ENCODE results near the gene SLC46A3. TPM values are rescaled to one million over a fixed set of nuclear protein-coding genes. Genes with fewer than 3 reads are reported as not detected.

SLC46A3 gene
- total RNA-seq, 1 experiment from 2014 or later = 7.1 TPM

DNA sequence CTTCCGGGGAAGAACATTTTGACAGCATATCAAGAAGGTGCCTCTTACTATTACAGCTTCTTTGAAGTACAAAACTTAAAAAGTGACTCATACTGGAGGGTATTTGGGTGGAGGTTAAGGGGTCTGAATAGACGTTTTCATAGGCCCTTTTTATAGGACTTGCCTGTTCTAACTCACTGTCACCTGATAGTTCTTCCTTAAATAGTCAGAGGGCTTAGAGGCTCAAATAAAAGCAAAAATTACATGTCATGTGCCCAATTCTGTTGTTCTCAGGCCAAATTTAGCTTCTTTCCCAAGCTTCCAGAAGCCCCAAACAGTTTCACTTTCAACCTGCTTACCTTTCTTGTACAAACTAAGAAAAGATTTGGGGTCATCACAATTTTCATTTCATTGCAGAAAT, 16.1 kb upstream of the SLC46A3 start:
- DNase-seq (ENCODE audit: low read depth) = no peak

DNA sequence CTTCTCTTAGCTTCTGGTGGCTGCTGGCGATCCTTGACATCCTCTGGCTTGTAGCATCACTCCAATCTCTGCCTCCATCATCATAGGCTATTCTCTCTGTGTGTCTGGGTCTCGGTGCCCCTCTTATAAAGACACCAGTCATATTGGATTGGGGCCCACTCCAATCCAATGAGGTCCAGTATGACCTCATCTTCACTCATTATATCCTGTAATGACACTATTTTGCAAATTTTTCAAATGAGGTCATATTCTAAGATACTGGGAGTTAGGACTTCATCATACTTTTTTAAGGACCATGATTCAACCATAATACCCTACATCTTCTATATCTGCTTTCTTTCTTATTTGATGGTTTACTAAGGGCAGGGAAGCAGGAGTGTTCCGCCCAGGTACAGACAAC, 12.0 kb upstream of the SLC46A3 start:
- DNase-seq (ENCODE audit: low read depth) = no peak

DNA sequence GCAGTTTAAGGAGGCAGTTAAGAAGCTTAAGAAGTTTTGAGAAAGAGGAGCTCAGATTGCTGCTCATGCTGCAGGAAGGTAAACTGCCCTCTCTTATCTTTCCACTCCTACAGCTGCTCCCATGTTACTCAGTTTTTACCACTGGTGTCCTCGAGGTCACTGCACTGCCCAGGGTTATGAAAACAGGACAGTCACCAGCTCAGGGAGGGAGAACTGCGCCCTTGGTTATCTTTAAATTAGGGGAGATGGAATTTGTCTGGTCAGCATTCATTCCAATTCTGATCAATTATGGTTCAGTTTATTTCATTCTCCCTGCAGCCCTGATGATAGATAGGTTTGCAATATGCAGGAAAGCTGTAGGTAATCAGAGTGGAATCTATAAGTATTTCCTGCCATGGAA, 10.8 kb upstream of the SLC46A3 start:
- no peak for DNase-seq (ENCODE audit: low read depth)

DNA sequence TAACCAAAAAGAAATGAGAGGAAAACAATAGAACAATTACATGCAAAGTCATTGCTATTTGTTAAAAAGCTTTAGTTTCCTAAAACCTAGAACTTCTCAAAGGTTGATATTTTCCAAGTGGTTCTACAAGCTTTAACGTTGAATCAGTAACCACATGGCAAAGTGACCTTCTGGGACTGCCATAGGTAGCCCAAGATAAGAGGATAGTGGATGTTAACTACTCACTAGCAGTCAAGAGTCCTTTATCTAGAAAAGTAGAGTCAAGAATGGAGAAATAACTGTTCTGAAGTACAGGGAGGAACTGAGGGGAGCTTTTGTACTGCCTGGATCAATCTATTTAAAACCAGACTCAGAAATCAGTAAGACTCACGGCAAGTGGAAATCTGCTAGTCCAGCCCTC, 9.9 kb upstream of the SLC46A3 start:
- DNase-seq (ENCODE audit: low read depth) = no peak

DNA sequence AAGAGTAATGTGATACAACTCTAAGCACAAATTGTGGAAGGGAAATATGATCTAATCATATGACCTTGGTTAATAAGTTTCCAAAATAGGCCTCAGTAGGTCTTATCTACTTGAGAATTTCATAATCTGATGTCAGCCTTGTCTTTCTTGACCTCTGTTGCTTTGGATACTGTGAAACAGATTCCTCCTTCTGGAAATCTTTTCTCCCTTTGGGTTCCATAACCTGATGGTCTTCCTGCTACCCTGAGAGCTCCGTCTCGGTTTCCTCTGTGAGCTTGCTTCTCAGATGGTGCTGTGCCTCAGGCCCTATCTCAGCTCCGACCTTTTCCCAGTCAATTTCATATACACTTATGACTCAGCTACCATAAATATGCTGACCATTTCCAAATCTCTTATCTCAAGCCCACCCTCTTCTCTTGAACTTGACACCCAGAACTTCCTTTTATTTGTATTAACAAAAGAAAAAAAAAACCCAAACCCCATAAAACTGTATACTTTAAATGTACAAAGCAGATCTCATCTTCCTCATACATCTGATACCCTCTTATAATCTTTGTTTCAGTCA, 6.4 kb upstream of the SLC46A3 start:
- DNase-seq (ENCODE audit: low read depth) = no peak

DNA sequence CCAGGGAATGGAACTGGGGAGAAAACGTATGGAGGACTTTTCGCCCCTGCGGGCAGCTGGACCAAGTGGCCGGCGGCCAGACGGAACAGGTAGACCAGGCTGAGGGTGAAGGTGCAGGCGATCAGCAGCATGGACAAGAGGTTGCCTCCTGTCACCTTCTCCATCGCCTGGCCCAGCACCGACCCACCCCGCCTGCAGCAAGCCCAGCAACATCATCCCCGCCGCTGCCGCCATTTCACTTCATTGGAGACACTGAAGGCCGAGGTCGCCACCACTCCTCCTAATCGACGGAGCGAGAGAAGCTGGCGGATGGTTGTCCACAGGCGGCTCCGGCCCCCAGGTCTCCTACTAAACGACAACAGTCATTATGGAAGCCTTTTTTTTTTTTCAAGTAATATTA, 5.0 kb upstream of the SLC46A3 start:
- DNase-seq (ENCODE audit: low read depth) = no peak

DNA sequence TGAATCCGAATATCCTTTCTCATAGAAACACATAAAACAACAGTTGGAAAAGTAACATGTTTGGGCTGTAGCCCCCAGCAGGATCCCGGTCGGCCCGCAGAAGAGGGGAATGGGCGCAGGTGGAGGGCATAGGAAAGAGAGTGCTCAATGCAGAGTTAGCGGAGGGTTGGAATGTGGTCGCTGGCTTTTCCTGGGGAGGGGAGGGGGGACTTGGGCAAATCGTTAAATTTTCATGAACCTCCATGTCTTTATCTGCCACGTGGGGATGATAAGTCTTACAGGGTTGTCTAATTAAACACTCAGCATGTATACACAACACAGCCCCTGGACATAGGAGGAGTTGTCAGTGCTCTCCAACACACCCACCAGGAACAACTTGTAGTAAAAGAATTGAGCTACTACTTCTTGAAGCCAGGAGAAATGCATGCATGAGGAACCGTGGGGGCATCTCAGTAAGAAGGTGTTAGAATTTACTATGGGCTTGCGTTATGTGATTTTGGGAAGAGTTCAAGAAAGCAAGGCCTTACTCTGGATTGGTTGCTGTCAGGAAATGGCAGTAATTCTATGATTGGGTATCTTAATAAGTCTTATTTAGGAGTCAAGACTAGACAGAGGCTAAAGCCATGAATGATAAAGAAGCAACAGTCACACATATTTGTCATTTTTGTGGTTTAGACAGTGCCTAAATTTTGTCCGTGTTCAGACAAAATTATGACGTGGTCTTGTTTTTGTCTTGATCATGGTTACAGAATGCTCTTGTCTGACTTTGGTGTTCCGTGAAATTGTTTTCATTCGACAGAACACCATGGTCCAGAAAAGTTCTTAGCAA, 671 bp upstream of the SLC46A3 start:
- DNase-seq (ENCODE audit: low read depth) = peak; percentile 36

DNA sequence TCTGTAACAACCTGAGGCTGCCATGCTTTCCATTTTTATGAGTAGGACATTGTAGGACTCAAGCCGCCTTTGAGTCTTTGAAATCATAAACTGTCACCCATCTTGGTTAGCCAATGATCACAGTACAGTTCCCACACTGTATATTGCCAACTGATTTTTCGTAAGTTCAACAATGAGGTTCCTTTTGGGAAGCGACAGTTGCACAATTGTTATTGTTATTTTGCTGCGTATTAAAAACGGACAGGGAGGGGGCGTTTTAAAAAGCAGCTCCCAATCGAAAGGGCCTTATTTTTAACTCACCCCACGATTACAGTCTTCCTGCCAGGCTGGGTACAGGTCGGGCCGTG, 601 bp downstream of the SLC46A3 start:
- DNase-seq (ENCODE audit: low read depth) = no peak

DNA sequence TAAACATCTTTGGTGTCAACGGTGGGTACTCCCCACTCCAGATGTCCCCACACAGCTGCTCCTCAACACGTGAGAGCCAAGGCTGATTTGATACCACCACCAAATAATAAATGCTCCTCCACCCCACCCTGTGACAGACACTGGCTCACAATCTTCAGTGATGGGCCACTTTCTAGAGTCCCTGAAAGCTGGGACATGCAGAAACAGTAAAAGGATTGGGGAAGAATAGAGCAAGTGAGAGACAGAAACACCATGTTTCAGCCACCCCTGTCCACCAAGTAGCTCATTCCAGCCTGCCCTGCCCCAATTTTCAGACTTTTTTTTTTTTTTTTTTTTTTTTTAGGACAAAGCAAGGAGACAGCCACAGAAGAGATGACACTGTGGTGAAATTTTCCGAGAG, 1.6 kb downstream of the SLC46A3 start:
- no peak for DNase-seq (ENCODE audit: low read depth)

DNA sequence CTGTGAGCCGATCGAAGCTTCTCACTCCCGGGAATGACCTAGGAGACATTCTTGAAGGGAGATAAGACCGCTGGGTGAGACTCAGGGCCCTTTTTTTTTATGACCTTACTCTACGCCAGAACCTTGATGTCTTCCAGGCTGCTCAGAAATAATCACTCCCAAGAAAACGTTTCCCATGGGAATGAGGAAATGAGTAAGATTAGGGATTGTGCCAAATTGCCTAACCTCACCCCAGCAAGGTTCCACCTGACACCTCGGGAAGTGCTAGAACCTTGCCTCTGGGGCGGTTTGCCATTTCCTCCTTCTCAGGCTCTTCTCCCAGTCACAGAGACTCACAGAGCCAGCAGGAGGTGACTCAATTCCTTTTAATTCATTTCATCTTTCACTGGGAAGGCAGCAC, 2.3 kb downstream of the SLC46A3 start:
- peak; percentile 92 for DNase-seq (ENCODE audit: low read depth)

DNA sequence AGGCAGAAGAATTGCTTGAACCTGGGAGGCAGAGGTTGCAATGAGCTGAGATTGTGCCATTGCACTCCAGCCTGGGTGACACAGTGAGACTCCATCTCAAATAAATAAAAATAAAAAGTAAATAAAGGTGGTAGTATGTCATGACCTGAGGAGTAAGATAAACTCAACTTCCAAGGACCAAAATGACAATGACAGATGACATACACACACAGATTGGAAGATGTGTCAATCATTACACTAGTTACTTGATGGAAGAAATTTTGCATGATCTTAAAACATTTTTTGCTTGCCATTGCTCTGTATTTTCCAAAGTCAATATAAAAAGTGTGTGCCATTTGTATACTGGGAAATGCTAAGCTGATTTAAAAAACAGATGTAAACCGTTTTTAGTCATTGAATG, 4.1 kb downstream of the SLC46A3 start:
- no peak for DNase-seq (ENCODE audit: low read depth)

DNA sequence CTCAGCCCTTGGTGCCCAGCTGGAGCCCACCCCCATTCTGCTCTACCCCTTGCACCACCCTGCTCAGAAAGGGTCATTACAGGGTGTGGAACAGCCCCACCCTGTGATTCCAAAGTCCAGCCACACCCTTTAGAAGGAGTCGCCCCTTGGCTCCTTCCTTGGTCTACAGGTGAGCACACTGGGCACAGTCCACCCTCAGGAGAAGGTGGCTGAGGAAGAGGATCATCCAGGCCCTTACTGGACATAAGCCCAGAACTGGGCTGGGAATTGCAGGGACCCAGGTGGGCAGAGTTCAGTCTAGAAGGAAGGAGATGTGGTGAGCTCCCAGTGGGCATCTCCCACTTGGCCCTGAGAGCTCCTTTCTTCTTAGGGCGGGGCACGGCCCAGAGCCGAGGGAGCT, 8.6 kb downstream of the SLC46A3 start:
- DNase-seq (ENCODE audit: low read depth) = no peak

DNA sequence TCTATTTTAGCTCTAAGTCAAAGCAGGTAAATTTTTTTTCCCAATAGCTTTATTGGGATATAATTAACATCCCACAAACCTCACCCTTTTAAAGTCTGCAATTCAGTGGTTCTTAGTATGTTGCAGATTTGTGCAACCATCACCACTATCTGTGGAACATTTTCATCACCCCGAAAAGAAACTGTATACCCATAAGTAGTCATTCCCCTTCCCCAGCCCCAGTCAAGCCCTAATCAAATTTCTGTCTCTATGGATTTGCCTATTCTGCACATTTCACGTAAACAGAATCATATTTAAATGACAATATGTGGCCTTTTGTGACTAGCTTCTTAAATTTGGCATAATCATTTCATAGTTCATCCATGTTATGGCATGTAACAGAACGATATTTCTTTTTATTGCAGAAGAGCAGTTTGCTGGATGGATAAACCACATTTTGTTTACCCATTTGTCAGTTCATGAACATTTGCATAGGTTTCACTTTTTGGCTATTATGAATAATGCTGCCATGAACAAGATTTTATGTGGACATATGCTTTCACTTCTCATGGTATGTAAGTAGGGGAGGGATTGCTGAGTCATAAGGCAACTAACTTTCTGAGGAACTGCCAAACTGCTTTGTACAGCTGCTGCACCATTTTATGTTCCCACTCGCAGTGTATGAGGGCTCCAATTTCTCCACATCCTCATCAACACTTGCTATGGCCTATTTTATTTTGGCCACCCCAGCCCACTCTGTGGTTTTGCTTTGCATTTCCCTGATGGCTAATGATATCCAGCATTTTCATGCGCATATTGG, 10.9 kb downstream of the SLC46A3 start:
- DNase-seq (ENCODE audit: low read depth) = peak; percentile 74

DNA sequence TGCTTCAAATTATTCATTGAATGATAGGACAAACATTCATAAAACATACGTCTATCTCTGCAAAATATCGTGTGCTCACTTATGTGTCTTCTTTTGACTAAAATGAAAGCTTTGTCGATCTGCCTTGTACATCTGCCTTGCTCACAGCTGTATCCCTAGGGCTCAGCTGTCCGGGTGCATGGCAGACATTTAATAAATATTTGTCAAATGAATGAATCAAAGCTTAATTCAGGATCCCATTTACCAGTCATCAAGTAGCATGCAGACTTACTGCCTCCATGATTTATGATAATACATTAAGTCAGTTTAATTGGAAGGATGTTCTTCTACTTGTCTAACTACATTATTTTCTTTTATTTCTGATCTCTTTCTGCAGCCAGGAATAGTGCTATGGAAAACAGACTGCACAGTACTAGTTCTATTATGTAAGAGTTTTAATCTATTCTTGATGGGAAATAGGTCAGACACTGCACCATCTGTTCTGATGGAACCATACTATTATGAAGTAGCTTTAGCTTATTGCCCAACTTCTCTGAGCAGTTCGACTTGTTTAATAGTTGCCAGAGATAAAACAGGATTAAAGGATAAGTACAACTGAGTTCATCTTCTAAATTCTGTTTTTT, 13.2 kb downstream of the SLC46A3 start:
- DNase-seq (ENCODE audit: low read depth) = no peak

DNA sequence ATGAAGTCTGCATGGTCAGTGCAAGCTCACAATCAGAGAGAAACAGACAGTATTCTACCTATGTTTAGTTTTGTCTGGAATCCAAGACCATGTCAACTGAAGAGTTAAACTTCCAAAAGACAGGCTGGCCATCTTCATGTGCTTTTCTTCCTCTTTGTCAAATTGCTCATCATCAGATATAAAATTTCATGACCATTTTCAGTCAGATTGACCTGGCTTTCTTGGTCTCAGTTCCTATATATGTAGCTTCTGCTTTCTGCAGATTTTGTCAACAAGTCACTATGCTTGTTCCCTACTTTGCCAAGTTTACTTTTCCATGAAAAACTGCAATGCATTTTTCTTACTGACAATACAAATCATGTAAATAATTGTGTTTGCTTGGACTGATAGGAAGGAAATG, 13.9 kb downstream of the SLC46A3 start:
- DNase-seq (ENCODE audit: low read depth) = no peak

DNA sequence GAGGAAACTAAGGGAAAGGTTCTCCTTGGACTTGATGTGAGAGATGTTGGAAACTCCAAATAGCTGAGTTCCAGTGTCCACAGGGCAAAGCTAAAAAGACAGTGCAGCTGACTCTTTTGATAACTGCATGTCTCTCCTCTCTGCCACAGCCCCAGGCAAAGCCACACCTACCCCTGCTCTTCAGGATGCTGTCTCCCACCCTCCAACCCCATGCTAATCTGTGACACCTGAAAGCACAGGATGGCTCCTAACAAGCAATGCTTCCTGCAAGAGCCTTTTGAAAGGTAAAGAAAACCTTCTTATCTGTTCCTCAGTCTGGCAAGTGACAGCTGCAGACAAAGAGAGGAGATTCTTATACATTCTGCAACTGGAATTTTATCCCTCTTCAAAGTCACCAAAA, 14.5 kb downstream of the SLC46A3 start:
- DNase-seq (ENCODE audit: low read depth) = no peak

DNA sequence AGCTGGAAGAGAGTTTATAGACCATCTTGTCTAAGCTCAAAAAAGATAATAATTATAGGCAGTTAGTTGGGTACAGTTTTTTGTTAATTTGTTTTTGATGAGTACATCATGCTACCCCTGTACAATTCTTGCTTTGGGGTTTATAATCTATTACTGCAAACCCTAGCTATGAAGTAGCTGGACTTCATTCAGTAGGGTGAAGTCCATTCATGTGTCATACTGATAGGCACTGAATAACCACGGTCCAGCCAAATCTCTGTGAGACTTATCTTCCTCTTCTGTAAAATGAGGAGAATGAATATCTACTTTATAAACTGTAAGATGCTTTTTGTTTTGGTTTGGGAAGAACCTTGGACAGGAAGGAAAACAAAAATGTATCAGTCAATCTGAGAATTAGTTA, 19.5 kb downstream of the SLC46A3 start:
- no peak for DNase-seq (ENCODE audit: low read depth)

DNA sequence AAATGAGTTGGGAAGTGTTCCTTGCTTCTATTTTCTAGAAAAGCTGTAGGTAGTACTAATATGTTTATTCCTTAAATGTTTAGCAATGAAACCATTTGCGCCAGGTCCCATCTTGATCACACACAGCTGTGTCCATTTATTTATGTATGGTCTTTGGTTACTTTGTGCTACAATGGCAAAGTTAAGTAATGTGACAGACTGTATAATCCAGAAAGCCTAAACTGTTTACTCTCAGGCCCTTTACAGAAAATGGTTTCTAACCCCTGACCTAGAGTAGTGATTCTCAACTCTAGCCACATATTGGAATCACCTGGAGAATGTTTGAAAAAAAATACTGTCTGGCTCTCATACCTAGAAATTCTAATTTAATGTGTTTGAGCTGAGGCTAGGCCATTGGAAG, 21.3 kb downstream of the SLC46A3 start:
- no peak for DNase-seq (ENCODE audit: low read depth)

DNA sequence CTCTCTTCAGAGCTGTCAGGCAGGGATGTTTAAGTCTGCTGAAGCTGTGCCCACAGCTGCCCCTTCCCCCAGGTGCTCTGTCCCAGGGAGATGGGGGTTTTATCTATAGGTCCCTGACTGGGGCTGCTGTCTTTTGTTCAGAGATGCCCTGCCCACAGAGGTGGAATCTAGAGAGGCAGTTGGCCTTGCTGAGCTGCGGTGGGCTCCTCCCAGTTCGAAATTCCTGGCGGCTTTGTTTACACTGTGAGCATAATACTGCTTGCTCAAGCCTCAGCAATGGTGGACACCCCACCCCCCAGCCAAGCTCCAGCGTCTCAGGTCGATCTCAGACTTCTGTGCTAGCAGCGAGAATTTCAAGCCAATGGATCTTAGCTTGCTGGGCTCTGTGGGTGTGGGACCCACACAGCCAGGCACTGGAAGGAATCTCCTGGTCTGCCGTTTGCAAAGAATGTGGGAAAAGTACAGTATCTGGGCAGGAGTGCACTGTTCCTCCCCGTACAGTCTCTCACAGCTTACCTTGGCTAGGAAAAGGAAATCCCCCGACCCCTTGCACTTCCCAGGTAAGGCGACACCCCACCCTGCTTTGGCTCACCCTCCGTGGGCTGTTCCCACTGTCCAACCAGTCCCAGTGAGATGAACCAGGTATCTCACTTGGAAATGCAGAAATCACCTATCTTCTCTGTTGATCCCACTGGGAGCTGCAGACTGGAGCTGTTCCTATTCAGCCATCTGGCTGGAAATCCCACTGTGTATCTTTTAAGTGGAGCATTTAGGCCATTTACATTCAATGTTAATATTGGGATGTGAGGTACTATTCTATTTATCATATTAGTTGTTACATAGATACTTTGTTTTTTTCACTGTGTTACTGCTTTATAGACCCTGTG, 24.9 kb downstream of the SLC46A3 start:
- DNase-seq (ENCODE audit: low read depth) = peak; percentile 51

DNA sequence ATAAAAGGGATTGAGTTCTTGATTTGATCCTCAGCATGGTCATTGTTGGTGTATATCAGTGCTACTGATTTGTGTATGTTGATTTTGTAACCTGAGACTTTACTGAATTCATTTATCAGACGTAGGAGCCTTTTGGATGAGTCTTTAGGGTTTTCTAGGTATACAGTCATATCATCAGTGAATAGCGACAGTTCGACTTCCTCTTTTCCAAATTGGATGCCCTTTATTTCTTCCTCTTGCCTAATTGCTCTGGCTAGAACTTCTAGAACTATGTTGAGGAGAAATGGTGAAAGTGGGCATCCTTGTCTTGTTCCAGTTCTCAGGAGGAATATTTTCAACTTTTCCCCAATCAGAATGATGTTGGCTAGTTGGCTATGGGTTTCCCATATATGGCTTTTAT, 32.9 kb downstream of the SLC46A3 start:
- DNase-seq (ENCODE audit: low read depth) = no peak

DNA sequence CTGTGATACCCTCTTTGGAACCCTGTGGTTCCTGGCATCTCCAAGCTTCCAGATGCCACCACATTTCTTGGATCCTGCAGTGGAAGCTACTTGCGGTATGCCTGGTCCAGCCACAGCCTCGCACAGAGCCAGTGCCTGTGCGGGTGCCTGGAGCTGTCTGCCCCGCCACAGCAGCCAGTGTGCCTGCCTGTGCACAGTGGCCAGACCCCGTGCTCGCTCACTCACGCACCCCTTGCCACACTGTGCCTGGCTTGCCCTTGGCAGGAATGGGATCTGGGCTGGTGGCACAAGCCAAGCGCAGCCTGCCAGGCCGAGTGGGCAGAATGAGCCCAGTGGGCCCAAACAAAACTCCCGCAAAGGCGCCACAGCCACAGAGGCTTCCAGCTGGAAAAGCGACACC, 33.7 kb downstream of the SLC46A3 start:
- no peak for DNase-seq (ENCODE audit: low read depth)

DNA sequence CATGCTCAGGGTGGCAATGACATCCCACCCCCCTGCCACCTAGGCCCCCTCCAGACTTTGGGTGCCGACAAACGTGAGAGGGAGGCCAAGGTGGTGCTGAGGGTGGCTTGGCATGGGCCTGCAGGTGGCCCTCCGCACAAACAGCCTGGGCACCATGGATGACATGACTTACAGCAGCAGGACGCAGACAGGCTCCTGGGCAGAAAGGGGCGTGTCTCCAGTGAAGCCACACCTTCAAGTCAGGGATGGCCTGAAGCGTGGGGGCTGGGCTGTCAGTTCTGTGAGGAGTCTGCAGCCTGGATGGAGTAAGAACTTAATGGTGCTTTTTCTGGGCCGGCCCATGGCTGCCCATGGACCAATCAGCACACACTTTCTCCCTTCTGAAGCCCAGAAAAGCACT, 34.5 kb downstream of the SLC46A3 start:
- DNase-seq (ENCODE audit: low read depth) = peak; percentile 11
